Lower lobe of right lung (tissue), 2 donors: ENCODE results near the gene RNF225. TPM values are rescaled to one million over a fixed set of nuclear protein-coding genes. Genes with fewer than 3 reads are reported as not detected.
"Not testable (repeated sequence)": the region's sequence is repeated elsewhere in the genome, so short reads cannot be mapped to it uniquely, and the experiment has no call there.

Experiments
- ATAC-seq, 2 donors: fragments of 200-7000 bp; cut with Tn5 transposase; one replicate each; pipeline ENCODE4 v1.9.1; 2020 to 2022; ENCODE audit warnings: mild to moderate bottlenecking in 2 of 2, moderate library complexity in 2 of 2
- DNase-seq: peaks from one replicate; pipeline ENCODE4 v3.0.0-alpha.2; 2020
- H3K27ac ChIP-seq: fragments of 200-600 bp; one replicate; pipeline ENCODE4 v1.8.0; 2022
- H3K27me3 ChIP-seq: fragments of 200-600 bp; one replicate; pipeline ENCODE4 v1.8.0; 2022; ENCODE audit warnings: low read depth
- H3K36me3 ChIP-seq: fragments of 200-600 bp; one replicate; pipeline ENCODE4 v1.8.0; 2022; ENCODE audit warnings: mild to moderate bottlenecking
- H3K4me1 ChIP-seq: fragments of 200-600 bp; one replicate; pipeline ENCODE4 v1.8.0; 2022
- H3K4me3 ChIP-seq: fragments of 200-600 bp; one replicate; pipeline ENCODE4 v1.8.0; 2022; ENCODE audit warnings: mild to moderate bottlenecking
- H3K9me3 ChIP-seq: fragments of 200-600 bp; one replicate; pipeline ENCODE4 v1.8.0; 2022
- CTCF ChIP-seq: fragments of 200-600 bp; IDR thresholded peaks from one replicate; pipeline ENCODE4 v1.8.0; 2022; ENCODE audit warnings: antibody characterized with exemption, mild to moderate bottlenecking
- intact Hi-C: fragments of 100-400 bp; cut with DNase I; formaldehyde crosslinking; loops from one replicate; pipeline ENCODE4 v1.11.0; 2022
- total RNA-seq: library from RNA; stranded (reverse); fragmentation: NEBNext Ultra II Directional; extraction: Animal tissue kit (Norgen Biotek cat#: 25700); gene quantifications from one replicate; pipeline ENCODE4 v1.2.1, GENCODE V29; 2021
- donor health status: DM: no; HTN: yes; CAD: no; lungs with severe emphysema.

Gene RNF225
- total RNA-seq, 1 donor from 2014 or later: not detected

GRCh38 chr19:58368561-58369360, 26.7 kb upstream of the RNF225 start:
- H3K9me3 ChIP-seq: no peaks in the 10 kb centered on the region
- intact Hi-C loops: no loop called here
- TF ChIP-seq CTCF: no peak
- DNase-seq (no peak), ATAC-seq (no peak)
- no peak overlapping the region for H3K27ac ChIP-seq
- no peak overlapping the region for H3K4me3 ChIP-seq
- peaks cover 7% of the 10 kb centered on the region for H3K27me3 ChIP-seq
- H3K4me1 ChIP-seq: peaks cover 12% of the 10 kb centered on the region
- H3K36me3 ChIP-seq: no peaks in the 10 kb centered on the region

GRCh38 chr19:58372311-58373133, 22.9 kb upstream of the RNF225 start:
- no peaks in the 10 kb centered on the region for H3K36me3 ChIP-seq
- H3K4me3 ChIP-seq: no peak overlapping the region
- intact Hi-C loops: no loop called here
- TF ChIP-seq CTCF: peak; percentile 9
- DNase-seq (no peak), ATAC-seq (peak; percentile 81 to 87)
- H3K9me3 ChIP-seq: no peaks in the 10 kb centered on the region
- peaks cover 2% of the 10 kb centered on the region for H3K27me3 ChIP-seq
- H3K27ac ChIP-seq: peak overlapping the region; percentile 24
- H3K4me1 ChIP-seq: peaks cover 12% of the 10 kb centered on the region

GRCh38 chr19:58374200-58374599, 21.3 kb upstream of the RNF225 start:
- TF ChIP-seq CTCF: no peak
- H3K9me3 ChIP-seq: no peaks in the 10 kb centered on the region
- H3K27me3 ChIP-seq: no peaks in the 10 kb centered on the region
- H3K4me1 ChIP-seq: peaks cover 13% of the 10 kb centered on the region
- no peak overlapping the region for H3K27ac ChIP-seq
- DNase-seq (no peak), ATAC-seq (no peak)
- no peak overlapping the region for H3K4me3 ChIP-seq
- H3K36me3 ChIP-seq: no peaks in the 10 kb centered on the region
- intact Hi-C loops: no loop called here

GRCh38 chr19:58376724-58377123, 18.7 kb upstream of the RNF225 start:
- H3K4me1 ChIP-seq: peaks cover 29% of the 10 kb centered on the region
- H3K4me3 ChIP-seq, intact Hi-C loops, H3K27ac ChIP-seq, DNase-seq, H3K27me3 ChIP-seq, H3K36me3 ChIP-seq, ATAC-seq, H3K9me3 ChIP-seq: not testable (repeated sequence)

- H3K9me3 ChIP-seq: no peaks in the 10 kb centered on the region
These were observed 16.2 kb upstream of the RNF225 start for GRCh38 chr19:58379246-58379645.

More at GRCh38 chr19:58379246-58379645, 16.2 kb upstream of the RNF225 start:
- H3K4me3 ChIP-seq: no peak overlapping the region
- DNase-seq (peak; percentile 39), ATAC-seq (no peak)
- intact Hi-C loops: no loop called here
- H3K27me3 ChIP-seq: no peaks in the 10 kb centered on the region
- no peak for TF ChIP-seq CTCF
- H3K36me3 ChIP-seq: no peaks in the 10 kb centered on the region
- no peak overlapping the region for H3K27ac ChIP-seq
- peaks cover 23% of the 10 kb centered on the region for H3K4me1 ChIP-seq
